T-cell (primary cell): Measurements from ENCODE around the gene ZNF292. TPM values are rescaled to one million over a fixed set of nuclear protein-coding genes. Genes with fewer than 3 reads are reported as not detected.
A peak's percentile ranks its signal among the peaks of the same experiment; 100 is the strongest.
"Not testable (repeated sequence)": the region's sequence is repeated elsewhere in the genome, so short reads cannot be mapped to it uniquely, and the experiment has no call there.

Source experiments
- ATAC-seq, 4 experiments: fragments of 200-7000 bp in 3 of 4; fragments of 150-1000 bp in 1 of 4; cut with Tn5 transposase; replicated peaks in 1 of 4; 1 replicate in 3 of 4; 2 replicates in 1 of 4; pipeline ENCODE4 v1.10.0; 2021; ENCODE audit warnings: moderate library complexity in 3 of 4, mild to moderate bottlenecking in 2 of 4, moderate number of reproducible peaks in 1 of 4
- CTCF ChIA-PET, 2 donors: fragments of 300-600 bp; sonication (Branson Sonifier 250); formaldehyde crosslinking; loops; one replicate each; lab custom pipeline; 2022; ENCODE audit warnings: antibody characterized with exemption in 2 of 2; lab: Charles Lee
- POLR2A ChIA-PET, 2 donors: fragments of 300-600 bp; sonication (Branson Sonifier 250); formaldehyde crosslinking; loops; one replicate each; lab custom pipeline; 2022; ENCODE audit warnings: antibody characterized with exemption in 2 of 2; lab: Charles Lee
- DNase-seq, 35 experiments: peaks; one replicate each; pipeline versions ENCODE4 v3.0.0 to v3.0.0-alpha.2; 2013 to 2023
- H3K27ac ChIP-seq: one replicate; pipeline ENCODE4 v1.5.1; 2013; ENCODE audit warnings: low read length
- H3K27me3 ChIP-seq, 2 experiments: replicated peaks in 1 of 2; 1 replicate in 1 of 2; 2 replicates in 1 of 2; pipeline versions ENCODE4 v1.6.1 to v1.7.0; 2013; ENCODE audit warnings: low read length in 1 of 2, mixed read lengths in 1 of 2; ENCODE audit not compliant: control insufficient read depth in 2 of 2, insufficient read depth in 2 of 2; ENCODE audit errors: extremely low read depth in 1 of 2
- H3K36me3 ChIP-seq, 2 donors: 1 replicate in 1 of 2; 2 replicates in 1 of 2; pipeline versions ENCODE4 v1.6.1 to v1.7.0; 2013; ENCODE audit warnings: low read length in 1 of 2; ENCODE audit not compliant: control insufficient read depth in 2 of 2, insufficient read depth in 1 of 2; ENCODE audit errors: extremely low read depth in 1 of 2
- H3K4me1 ChIP-seq, 2 experiments: 1 replicate in 1 of 2; 2 replicates in 1 of 2; pipeline versions ENCODE4 v1.6.1 to v1.7.0; 2013; ENCODE audit warnings: low read length in 2 of 2, mixed read lengths in 1 of 2; ENCODE audit not compliant: insufficient read depth in 2 of 2, control insufficient read depth in 1 of 2; ENCODE audit errors: extremely low read depth in 1 of 2
- H3K4me3 ChIP-seq, 2 donors: 1 replicate in 1 of 2; 2 replicates in 1 of 2; pipeline versions ENCODE4 v1.5.1 to v1.7.0; 2013; ENCODE audit warnings: mild to moderate bottlenecking in 2 of 2, low read length in 1 of 2, moderate library complexity in 1 of 2; ENCODE audit not compliant: control insufficient read depth in 1 of 2; ENCODE audit errors: extremely low read depth in 1 of 2
- H3K9me3 ChIP-seq: 2 replicates; pipeline ENCODE4 v1.7.0; 2013
- H3K27ac Mint-ChIP-seq, 2 donors: one replicate each; pipeline ENCODE4 v1.8.0; 2020 to 2021; ENCODE audit warnings: mild to moderate bottlenecking in 2 of 2, mixed read lengths in 2 of 2
- H3K27me3 Mint-ChIP-seq, 2 donors: one replicate each; pipeline ENCODE4 v1.8.0; 2021 to 2022; ENCODE audit warnings: mixed read lengths in 2 of 2
- H3K36me3 Mint-ChIP-seq: one replicate; pipeline ENCODE4 v1.8.0; 2021; ENCODE audit warnings: mixed read lengths
- H3K4me1 Mint-ChIP-seq, 3 donors: one replicate each; pipeline ENCODE4 v1.8.0; 2020 to 2022; ENCODE audit warnings: mixed read lengths in 3 of 3, mild to moderate bottlenecking in 1 of 3
- H3K4me3 Mint-ChIP-seq, 3 donors: one replicate each; pipeline ENCODE4 v1.8.0; 2020 to 2022; ENCODE audit warnings: mild to moderate bottlenecking in 3 of 3, mixed read lengths in 3 of 3, moderate library complexity in 3 of 3
- H3K9me3 Mint-ChIP-seq, 3 donors: one replicate each; pipeline ENCODE4 v1.8.0; 2020 to 2022; ENCODE audit warnings: mixed read lengths in 3 of 3
- WGBS: methylation state at CpG from one replicate; pipeline ENCODE4 v1.1.5; 2013; ENCODE audit warnings: missing lambda C conversion rate; ENCODE audit not compliant: insufficient coverage; 5-methylcytosine and 5-hydroxymethylcytosine counted together
- total RNA-seq, 35 experiments: library from RNA in 6 of 35; stranded (reverse) in 6 of 35; fragments of 120-200 nt in 1 of 35; gene quantifications; one replicate each; pipeline versions ENCODE4 v1.2.1 to v1.2.4 and lab custom pipeline; 2013 to 2026

Gene ZNF292
- total RNA-seq, 5 donors from 2014 or later (not counting 1 experiment from before 2014, with no cell fraction given): 57.7 to 81.5 (median 66.1) TPM

- H3K9me3 Mint-ChIP-seq: no peaks in the 10 kb centered on the region
- peak overlapping the region; percentile 35 to 72 for H3K27ac Mint-ChIP-seq
- peaks cover 54% of the 10 kb centered on the region for H3K36me3 Mint-ChIP-seq
- no CpG with 5 or more reads among the region's 1 CpG for WGBS
- no peaks in the 10 kb centered on the region for H3K4me1 ChIP-seq
- peaks cover 2 to 19% (median 2%) of the 10 kb centered on the region in 3 donors for H3K4me1 Mint-ChIP-seq
- no peaks in the 10 kb centered on the region for H3K27me3 Mint-ChIP-seq
- ChIA-PET POLR2A (no interaction called here), CTCF (no interaction called here)
- ATAC-seq (no peak), DNase-seq (no peak)
- H3K36me3 ChIP-seq: peaks cover 0 to 41% of the 10 kb centered on the region in 2 donors
- no peak overlapping the region for H3K4me3 Mint-ChIP-seq
- no peak overlapping the region for H3K27ac ChIP-seq
- H3K4me3 ChIP-seq: no peak overlapping the region
- H3K27me3 ChIP-seq: no peaks in the 10 kb centered on the region
- H3K9me3 ChIP-seq: no peaks in the 10 kb centered on the region
Observed at GRCh38 chr6:87224971-87225370, 69.6 kb downstream of the ZNF292 start.

DNA sequence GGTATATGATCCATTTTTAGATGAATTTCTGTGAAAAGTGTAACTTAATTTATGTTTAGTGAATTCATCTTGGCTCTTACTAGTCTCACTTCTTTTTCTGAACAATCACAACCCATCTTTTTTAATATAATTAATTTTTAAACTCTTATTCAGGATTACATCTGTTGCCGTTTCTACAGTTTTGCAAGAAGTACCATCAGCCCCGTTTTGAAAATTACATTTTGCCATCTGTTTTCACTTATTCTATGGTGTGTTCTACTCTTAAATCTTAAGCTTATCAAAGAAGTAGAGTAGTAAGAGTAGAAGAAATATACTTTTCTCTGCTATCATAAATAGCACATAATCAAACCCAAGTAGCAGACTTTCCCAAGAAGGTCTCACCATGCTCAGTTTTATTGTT lies 70.1 kb downstream of the ZNF292 start:
- Histone ChIP-seq H3K27me3 (no peaks in the 10 kb centered on the region), H3K4me3 (no peak overlapping the region), H3K27ac (no peak overlapping the region), H3K36me3 (peaks cover 0 to 37% of the 10 kb centered on the region in 2 donors), H3K4me1 (no peaks in the 10 kb centered on the region), H3K9me3 (no peaks in the 10 kb centered on the region)
- ChIA-PET POLR2A (no interaction called here), CTCF (no interaction called here)
- H3K27ac Mint-ChIP-seq: no peak overlapping the region
- no CpG with 5 or more reads among the region's 2 CpGs for WGBS
- no peak overlapping the region for H3K4me3 Mint-ChIP-seq
- no peak for ATAC-seq
- no peak for DNase-seq
- no peaks in the 10 kb centered on the region for H3K27me3 Mint-ChIP-seq
- no peaks in the 10 kb centered on the region for H3K9me3 Mint-ChIP-seq
- H3K36me3 Mint-ChIP-seq: peaks cover 54% of the 10 kb centered on the region
- peaks cover 2 to 21% (median 2%) of the 10 kb centered on the region in 3 donors for H3K4me1 Mint-ChIP-seq

- Mint-ChIP-seq H3K27me3 (no peaks in the 10 kb centered on the region), H3K4me1 (peaks cover 2 to 21% (median 2%) of the 10 kb centered on the region in 3 donors), H3K4me3 (no peak overlapping the region), H3K36me3 (peaks cover 50% of the 10 kb centered on the region), H3K9me3 (no peaks in the 10 kb centered on the region), H3K27ac (no peak overlapping the region)
- DNase-seq: no peak
- CTCF ChIA-PET: no interaction called here
- ATAC-seq: no peak
- Histone ChIP-seq H3K9me3 (no peaks in the 10 kb centered on the region), H3K27me3 (no peaks in the 10 kb centered on the region), H3K27ac (no peak overlapping the region), H3K36me3 (peaks cover 0 to 34% of the 10 kb centered on the region in 2 donors), H3K4me1 (no peaks in the 10 kb centered on the region), H3K4me3 (no peak overlapping the region)
- POLR2A ChIA-PET: no interaction called here
Observed at GRCh38 chr6:87225937-87226336, 70.6 kb downstream of the ZNF292 start.

GRCh38 chr6:87230801-87231200 lies 75.4 kb downstream of the ZNF292 start:
- H3K27ac Mint-ChIP-seq: peak overlapping the region in 1 of 2 donors; percentile 52
- no peak for ATAC-seq
- peaks cover 23% of the 10 kb centered on the region for H3K36me3 Mint-ChIP-seq
- no peaks in the 10 kb centered on the region for H3K27me3 ChIP-seq
- H3K9me3 Mint-ChIP-seq: no peaks in the 10 kb centered on the region
- 100% methylated on average over 1 of the region's 1 CpG for WGBS
- POLR2A ChIA-PET: interaction anchor here in 1 of 2 donors (0.7 kb wide), 1 partner anchor 18 kb away, joined by 3 read pairs; no protein-coding TSS in a partner anchor
- no peak overlapping the region for H3K4me3 Mint-ChIP-seq
- H3K4me1 Mint-ChIP-seq: peaks cover 6 to 10% (median 7%) of the 10 kb centered on the region in 3 donors
- peaks cover 0 to 15% of the 10 kb centered on the region in 2 donors for H3K36me3 ChIP-seq
- H3K4me3 ChIP-seq: no peak overlapping the region
- no peaks in the 10 kb centered on the region for H3K27me3 Mint-ChIP-seq
- no peaks in the 10 kb centered on the region for H3K9me3 ChIP-seq
- CTCF ChIA-PET: interaction anchor here (1.1 to 1.3 kb wide), 3 partner anchors 11 to 92 kb away, joined by 4 to 5 read pairs (median 5); no protein-coding TSS in a partner anchor
- H3K27ac ChIP-seq: no peak overlapping the region
- no peaks in the 10 kb centered on the region for H3K4me1 ChIP-seq
- DNase-seq: no peak

DNA sequence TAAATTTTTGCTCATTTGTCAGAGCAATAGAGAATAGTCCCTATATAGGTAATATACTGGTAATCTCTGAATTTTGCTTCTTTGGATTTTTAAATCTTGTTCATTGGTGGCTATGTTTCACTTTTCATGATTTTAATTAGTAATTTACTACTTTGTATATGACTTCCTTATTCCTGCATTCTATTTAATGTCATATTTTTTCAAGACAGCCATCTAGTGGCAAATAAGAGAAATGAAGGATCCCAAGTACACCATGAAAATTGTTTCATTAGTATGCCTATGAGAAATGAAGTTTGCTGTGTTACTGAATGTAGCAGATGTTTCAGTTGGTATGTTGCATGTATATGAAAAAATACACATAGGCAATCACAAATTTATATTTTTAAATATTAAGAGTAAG lies 82.4 kb downstream of the ZNF292 start:
- Histone ChIP-seq H3K9me3 (no peaks in the 10 kb centered on the region), H3K27me3 (no peaks in the 10 kb centered on the region), H3K27ac (no peak overlapping the region), H3K36me3 (peaks cover 0 to 12% of the 10 kb centered on the region in 2 donors), H3K4me1 (no peaks in the 10 kb centered on the region), H3K4me3 (no peak overlapping the region)
- POLR2A ChIA-PET: interaction anchor here in 1 of 2 donors (0.7 kb wide), 1 partner anchor 77 kb away, joined by 3 read pairs; no protein-coding TSS in a partner anchor
- Mint-ChIP-seq H3K4me3 (no peak overlapping the region), H3K27ac (no peak overlapping the region), H3K36me3 (peaks cover 16% of the 10 kb centered on the region), H3K9me3 (no peaks in the 10 kb centered on the region), H3K27me3 (no peaks in the 10 kb centered on the region), H3K4me1 (peaks cover 0 to 2% (median 0%) of the 10 kb centered on the region in 3 donors)
- peak in 1 of 35 experiments; percentile 54 for DNase-seq
- ATAC-seq: peak in 1 of 4 experiments; percentile 52
- CTCF ChIA-PET: interaction anchor here (0.6 to 1.3 kb wide), 9 partner anchors 33 to 1633 kb away, joined by 3 to 10 read pairs (median 4); no protein-coding TSS in a partner anchor

GRCh38 chr6:87239098-87239635 lies 83.8 kb downstream of the ZNF292 start:
- POLR2A ChIA-PET: not testable (repeated sequence)

More at GRCh38 chr6:87239098-87239635, 83.8 kb downstream of the ZNF292 start:
- CTCF ChIA-PET, H3K4me3 Mint-ChIP-seq, ATAC-seq, H3K27ac Mint-ChIP-seq, H3K27me3 ChIP-seq, H3K27me3 Mint-ChIP-seq, H3K27ac ChIP-seq, H3K4me1 Mint-ChIP-seq, DNase-seq, H3K4me3 ChIP-seq, H3K9me3 ChIP-seq, H3K9me3 Mint-ChIP-seq, H3K4me1 ChIP-seq: not testable (repeated sequence)
- WGBS: no CpG with 5 or more reads among the region's 39 CpGs
- H3K36me3 ChIP-seq: peaks cover 0 to 16% of the 10 kb centered on the region in 2 donors
- H3K36me3 Mint-ChIP-seq: peaks cover 16% of the 10 kb centered on the region
